ENCODE measurements around the gene G6PC1.
"Not testable (repeated sequence)": the region's sequence is repeated elsewhere in the genome, so short reads cannot be mapped to it uniquely, and the experiment has no call there.

The G6PC1 gene

GRCh38 chr17:42900460-42901331 is at the start of gene G6PC1:
Gene G6PC1 (plus strand): TSS chr17:42900799. CDS start chr17:42900877, 78 bp downstream.
- POLR2A ChIA-PET = no interaction called here
- no peak for DNase-seq (ENCODE audit: extremely low spot score)
- CTCF ChIA-PET = interaction anchor here (0.7 to 0.9 kb wide), 2 partner anchors 17 to 220 kb away, joined by 4 to 5 read pairs; no protein-coding TSS in a partner anchor
- TF ChIP-seq FOXK2 (IDR thresholded peaks at IDR 0.05) (no peak), HDGF (IDR thresholded peaks at IDR 0.05; ENCODE audit: borderline replicate concordance) (no peak), SP1 (IDR thresholded peaks at IDR 0.05) (no peak), FOXA1 (IDR thresholded peaks at IDR 0.05) (no peak), CTBP1 (IDR thresholded peaks at IDR 0.05; ENCODE audit: borderline replicate concordance) (no peak), ARNT (IDR thresholded peaks at IDR 0.05) (no peak), PKNOX1 (IDR thresholded peaks at IDR 0.05) (no peak)

- TF ChIP-seq FOXA1 (IDR thresholded peaks at IDR 0.05) (no peak), L3MBTL2 (conservative IDR thresholded peaks at IDR 0.05) (no peak), PKNOX1 (IDR thresholded peaks at IDR 0.05) (no peak), ZNF384 (IDR thresholded peaks at IDR 0.05) (no peak), FOXK2 (IDR thresholded peaks at IDR 0.05) (no peak), NFRKB (IDR thresholded peaks at IDR 0.05) (no peak)
- no peak for DNase-seq (ENCODE audit: extremely low spot score)
- POLR2A ChIA-PET = interaction anchor here (0.7 kb wide), 1 partner anchor 147 kb away, joined by 4 read pairs; the partner anchor contains the start of gene RPL27
- CTCF ChIA-PET = no interaction called here
These were observed 49.6 kb upstream of the G6PC1 start, which contains the start of gene AOC3 for GRCh38 chr17:42850954-42851353. Gene AOC3 (plus strand): TSS chr17:42851199. CDS start chr17:42851344, 145 bp downstream.

GRCh38 chr17:42851371-42852240 is 49.0 kb upstream of the G6PC1 start:
- CTCF ChIA-PET; DNase-seq (ENCODE audit: extremely low spot score): not testable (repeated sequence)
- POLR2A ChIA-PET = interaction anchor here (0.7 kb wide), 1 partner anchor 146 kb away, joined by 4 read pairs; the partner anchor contains the start of gene RPL27

- TF ChIP-seq SP1 (IDR thresholded peaks at IDR 0.05) = no peak
- no peak for TF ChIP-seq HDGF (IDR thresholded peaks at IDR 0.05; ENCODE audit: borderline replicate concordance)
- no peak for TF ChIP-seq L3MBTL2 (conservative IDR thresholded peaks at IDR 0.05)
- no peak for TF ChIP-seq FOXA1 (IDR thresholded peaks at IDR 0.05)
- no peak for TF ChIP-seq CTBP1 (IDR thresholded peaks at IDR 0.05; ENCODE audit: borderline replicate concordance)
- TF ChIP-seq PKNOX1 (IDR thresholded peaks at IDR 0.05) = no peak
- no peak for TF ChIP-seq BHLHE40 (IDR thresholded peaks at IDR 0.05; ENCODE audit: borderline replicate concordance)
- TF ChIP-seq FOXM1 (IDR thresholded peaks at IDR 0.05; ENCODE audit: borderline replicate concordance) = no peak
- no peak for TF ChIP-seq ELF4 (IDR thresholded peaks at IDR 0.05)
- no peak for TF ChIP-seq ARNT (IDR thresholded peaks at IDR 0.05)
- TF ChIP-seq SUZ12 (IDR thresholded peaks at IDR 0.05) = no peak
- POLR2A ChIA-PET = no interaction called here
- CTCF ChIA-PET = no interaction called here
- DNase-seq (ENCODE audit: extremely low spot score) = no peak
These were observed 48.2 kb upstream of the G6PC1 start for GRCh38 chr17:42852351-42852750.

GRCh38 chr17:42853004-42853403 is 47.6 kb upstream of the G6PC1 start:
- DNase-seq (ENCODE audit: extremely low spot score) = no peak
- TF ChIP-seq NFRKB (IDR thresholded peaks at IDR 0.05) (no peak), HDGF (IDR thresholded peaks at IDR 0.05; ENCODE audit: borderline replicate concordance) (no peak), SUZ12 (IDR thresholded peaks at IDR 0.05) (no peak), BHLHE40 (IDR thresholded peaks at IDR 0.05; ENCODE audit: borderline replicate concordance) (no peak), ZNF384 (IDR thresholded peaks at IDR 0.05) (no peak), ARNT (IDR thresholded peaks at IDR 0.05) (no peak), CTBP1 (IDR thresholded peaks at IDR 0.05; ENCODE audit: borderline replicate concordance) (no peak), PKNOX1 (IDR thresholded peaks at IDR 0.05) (no peak), TARDBP (IDR thresholded peaks at IDR 0.05) (no peak), ELF4 (IDR thresholded peaks at IDR 0.05) (no peak), FOXA1 (IDR thresholded peaks at IDR 0.05) (no peak), FOXM1 (IDR thresholded peaks at IDR 0.05; ENCODE audit: borderline replicate concordance) (no peak), L3MBTL2 (conservative IDR thresholded peaks at IDR 0.05) (no peak), LEF1 (IDR thresholded peaks at IDR 0.05; ENCODE audit: borderline replicate concordance) (no peak), FOXK2 (IDR thresholded peaks at IDR 0.05) (no peak), SP1 (IDR thresholded peaks at IDR 0.05) (no peak)
- ChIA-PET POLR2A (interaction anchor here (0.8 kb wide), 1 partner anchor 19 kb away, joined by 3 read pairs; no protein-coding TSS in a partner anchor), CTCF (no interaction called here)

All from HEK293T (cell line).